Measurements from ENCODE around the gene PDE10A.
"Not testable (repeated sequence)": the region's sequence is repeated elsewhere in the genome, so short reads cannot be mapped to it uniquely, and the experiment has no call there.

The PDE10A gene

DNA sequence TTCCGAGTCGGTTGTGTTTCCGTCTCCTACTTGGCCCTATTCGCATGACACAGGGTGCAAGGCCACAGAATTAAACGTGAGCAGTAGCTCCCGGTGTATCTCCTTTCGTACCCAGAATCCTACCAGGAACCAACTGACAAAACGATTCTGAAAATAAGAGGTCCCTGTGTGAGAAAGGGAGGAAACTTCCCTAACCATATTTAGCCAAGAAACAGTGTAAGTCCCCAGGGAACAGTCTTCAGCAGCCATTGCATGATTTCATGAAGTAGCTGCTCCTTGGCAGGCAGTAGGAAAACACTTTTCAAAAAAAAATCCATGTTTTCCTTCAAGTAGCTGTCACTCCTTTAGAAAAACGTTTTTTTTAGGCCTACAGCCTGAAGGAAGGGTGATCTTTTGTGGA is 46.9 kb downstream of the PDE10A start:
- Histone ChIP-seq H3K9ac (ENCODE audit: low read length) (no peak overlapping the region), H3K27ac (ENCODE audit: low read depth, low read length) (no peak overlapping the region), H3F3A (ENCODE audit: insufficient read depth) (no peaks in the 10 kb centered on the region), H3K4me3 (ENCODE audit: insufficient read depth, low read length, poor library complexity, severe bottlenecking) (no peak overlapping the region), H3K9me3 (ENCODE audit: insufficient read depth, low read length) (no peaks in the 10 kb centered on the region), H3K9me2 (replicated peaks; ENCODE audit: insufficient read depth, low read length) (no peaks in the 10 kb centered on the region; the same call in 1 of the 2 replicates), H4K20me1 (ENCODE audit: low read depth, low read length) (no peaks in the 10 kb centered on the region), H2AFZ (ENCODE audit: low read depth, low read length, severe bottlenecking) (no peak overlapping the region), H3K4me2 (ENCODE audit: low read depth, low read length, poor library complexity, severe bottlenecking) (no peak overlapping the region), H3K27me3 (ENCODE audit: low read length) (no peaks in the 10 kb centered on the region), H3K79me2 (ENCODE audit: insufficient read depth, low read length) (no peaks in the 10 kb centered on the region), H3K36me3 (ENCODE audit: low read length) (no peaks in the 10 kb centered on the region)
- TF ChIP-seq, protein P1, sequence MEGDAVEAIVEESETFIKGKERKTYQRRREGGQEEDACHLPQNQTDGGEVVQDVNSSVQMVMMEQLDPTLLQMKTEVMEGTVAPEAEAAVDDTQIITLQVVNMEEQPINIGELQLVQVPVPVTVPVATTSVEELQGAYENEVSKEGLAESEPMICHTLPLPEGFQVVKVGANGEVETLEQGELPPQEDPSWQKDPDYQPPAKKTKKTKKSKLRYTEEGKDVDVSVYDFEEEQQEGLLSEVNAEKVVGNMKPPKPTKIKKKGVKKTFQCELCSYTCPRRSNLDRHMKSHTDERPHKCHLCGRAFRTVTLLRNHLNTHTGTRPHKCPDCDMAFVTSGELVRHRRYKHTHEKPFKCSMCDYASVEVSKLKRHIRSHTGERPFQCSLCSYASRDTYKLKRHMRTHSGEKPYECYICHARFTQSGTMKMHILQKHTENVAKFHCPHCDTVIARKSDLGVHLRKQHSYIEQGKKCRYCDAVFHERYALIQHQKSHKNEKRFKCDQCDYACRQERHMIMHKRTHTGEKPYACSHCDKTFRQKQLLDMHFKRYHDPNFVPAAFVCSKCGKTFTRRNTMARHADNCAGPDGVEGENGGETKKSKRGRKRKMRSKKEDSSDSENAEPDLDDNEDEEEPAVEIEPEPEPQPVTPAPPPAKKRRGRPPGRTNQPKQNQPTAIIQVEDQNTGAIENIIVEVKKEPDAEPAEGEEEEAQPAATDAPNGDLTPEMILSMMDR (IDR thresholded peaks at IDR 0.05; ENCODE audit: insufficient read depth, low read length, poor library complexity, severe bottlenecking): no peak
- TF ChIP-seq EZH2phosphoT487 (conservative IDR thresholded peaks at IDR 0.05; ENCODE audit: low read length): no peak

DNA sequence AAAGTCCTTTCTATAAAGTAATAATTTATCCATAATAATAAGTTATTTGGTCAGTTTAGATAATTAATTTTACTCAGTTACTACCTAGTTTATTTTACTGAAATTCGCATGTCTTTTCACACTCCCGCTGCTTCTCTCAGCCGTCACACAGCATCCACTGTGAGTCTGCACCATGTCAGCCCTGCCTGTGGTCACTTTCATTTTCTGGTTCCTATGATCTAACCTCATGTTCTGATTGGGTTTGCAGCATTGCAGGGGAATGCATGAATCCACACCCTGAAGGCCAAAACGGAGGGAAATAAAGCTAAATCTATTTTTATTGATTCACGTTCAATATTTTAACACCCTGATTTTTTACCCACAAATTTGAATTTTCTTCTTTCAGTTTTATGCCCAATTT is 47.4 kb downstream of the PDE10A start:
- H3K79me2 ChIP-seq (ENCODE audit: insufficient read depth, low read length): no peaks in the 10 kb centered on the region
- no peaks in the 10 kb centered on the region; the same call in 1 of the 2 replicates for H3K9me2 ChIP-seq (replicated peaks; ENCODE audit: insufficient read depth, low read length)
- no peaks in the 10 kb centered on the region for H3K9me3 ChIP-seq (ENCODE audit: insufficient read depth, low read length)
- no peak overlapping the region for H2AFZ ChIP-seq (ENCODE audit: low read depth, low read length, severe bottlenecking)
- H3K9ac ChIP-seq (ENCODE audit: low read length): no peak overlapping the region
- H3K4me2 ChIP-seq (ENCODE audit: low read depth, low read length, poor library complexity, severe bottlenecking): no peak overlapping the region
- H3K4me3 ChIP-seq (ENCODE audit: insufficient read depth, low read length, poor library complexity, severe bottlenecking): no peak overlapping the region
- H3F3A ChIP-seq (ENCODE audit: insufficient read depth): no peaks in the 10 kb centered on the region
- H3K27ac ChIP-seq (ENCODE audit: low read depth, low read length): no peak overlapping the region
- no peaks in the 10 kb centered on the region for H4K20me1 ChIP-seq (ENCODE audit: low read depth, low read length)
- no peaks in the 10 kb centered on the region for H3K36me3 ChIP-seq (ENCODE audit: low read length)
- no peaks in the 10 kb centered on the region for H3K27me3 ChIP-seq (ENCODE audit: low read length)
- TF ChIP-seq, protein P1 (IDR thresholded peaks at IDR 0.05; ENCODE audit: insufficient read depth, low read length, poor library complexity, severe bottlenecking): no peak
- no peak for TF ChIP-seq EZH2phosphoT487 (conservative IDR thresholded peaks at IDR 0.05; ENCODE audit: low read length)

DNA sequence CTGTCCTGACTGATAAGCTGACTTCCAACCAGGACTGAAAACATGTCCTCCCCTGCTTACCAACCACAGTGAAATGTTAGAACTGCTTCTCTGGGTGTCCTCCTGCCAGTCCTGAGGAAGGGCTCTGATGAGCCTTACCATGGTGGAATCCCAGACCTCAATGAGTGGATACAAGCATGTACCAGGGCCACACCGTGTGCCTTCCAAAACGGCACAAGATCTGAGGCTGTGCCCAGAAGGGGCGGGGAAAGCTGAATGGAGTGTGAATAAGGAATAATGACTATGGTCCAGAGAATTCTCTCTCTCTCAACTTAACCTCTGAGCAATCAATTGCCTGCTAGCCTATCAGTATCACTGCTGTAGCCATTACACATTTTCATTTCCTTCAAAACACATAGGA is 51.7 kb downstream of the PDE10A start:
- no peak overlapping the region for H2AFZ ChIP-seq (ENCODE audit: low read depth, low read length, severe bottlenecking)
- H3K4me3 ChIP-seq (ENCODE audit: insufficient read depth, low read length, poor library complexity, severe bottlenecking): no peak overlapping the region
- no peaks in the 10 kb centered on the region for H3K79me2 ChIP-seq (ENCODE audit: insufficient read depth, low read length)
- H4K20me1 ChIP-seq (ENCODE audit: low read depth, low read length): no peaks in the 10 kb centered on the region
- no peak overlapping the region for H3K27ac ChIP-seq (ENCODE audit: low read depth, low read length)
- no peaks in the 10 kb centered on the region for H3F3A ChIP-seq (ENCODE audit: insufficient read depth)
- no peaks in the 10 kb centered on the region for H3K27me3 ChIP-seq (ENCODE audit: low read length)
- H3K9ac ChIP-seq (ENCODE audit: low read length): no peak overlapping the region
- no peaks in the 10 kb centered on the region for H3K9me2 ChIP-seq (replicated peaks; ENCODE audit: insufficient read depth, low read length)
- no peaks in the 10 kb centered on the region for H3K9me3 ChIP-seq (ENCODE audit: insufficient read depth, low read length)
- no peaks in the 10 kb centered on the region for H3K36me3 ChIP-seq (ENCODE audit: low read length)
- TF ChIP-seq EZH2phosphoT487 (conservative IDR thresholded peaks at IDR 0.05; ENCODE audit: low read length): no peak
- TF ChIP-seq, protein P1 (IDR thresholded peaks at IDR 0.05; ENCODE audit: insufficient read depth, low read length, poor library complexity, severe bottlenecking): no peak
- H3K4me2 ChIP-seq (ENCODE audit: low read depth, low read length, poor library complexity, severe bottlenecking): no peak overlapping the region

DNA sequence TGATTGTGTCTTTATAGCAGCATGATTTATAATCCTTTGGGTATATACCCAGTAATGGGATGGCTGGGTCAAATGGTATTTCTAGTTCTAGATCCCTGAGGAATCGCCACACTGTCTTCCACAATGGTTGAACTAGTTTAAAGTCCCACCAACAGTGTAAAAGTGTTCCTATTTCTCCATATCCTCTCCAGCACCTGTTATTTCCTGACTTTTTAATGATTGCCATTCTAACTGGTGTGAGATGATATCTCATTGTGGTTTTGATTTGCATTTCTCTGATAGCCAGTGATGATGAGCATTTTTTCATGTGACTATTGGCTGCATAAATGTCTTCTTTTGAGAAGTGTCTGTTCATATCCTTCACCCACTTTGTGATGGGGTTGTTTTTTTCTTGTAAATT is 54.5 kb downstream of the PDE10A start:
- not testable (repeated sequence) for H2AFZ ChIP-seq (ENCODE audit: low read depth, low read length, severe bottlenecking); H4K20me1 ChIP-seq (ENCODE audit: low read depth, low read length); H3K4me2 ChIP-seq (ENCODE audit: low read depth, low read length, poor library complexity, severe bottlenecking); H3K79me2 ChIP-seq (ENCODE audit: insufficient read depth, low read length); H3K9ac ChIP-seq (ENCODE audit: low read length); H3K9me3 ChIP-seq (ENCODE audit: insufficient read depth, low read length); H3K9me2 ChIP-seq (replicated peaks; ENCODE audit: insufficient read depth, low read length); H3K36me3 ChIP-seq (ENCODE audit: low read length); H3K27me3 ChIP-seq (ENCODE audit: low read length); H3K4me3 ChIP-seq (ENCODE audit: insufficient read depth, low read length, poor library complexity, severe bottlenecking); H3F3A ChIP-seq (ENCODE audit: insufficient read depth); H3K27ac ChIP-seq (ENCODE audit: low read depth, low read length)
